NT2/D1 (cell line): ENCODE results near the gene FXYD3.

ENCODE experiments used
- DNase-seq: peaks from one replicate; pipeline ENCODE4 v3.0.0-alpha.2; 2011; ENCODE audit warnings: low read depth, low spot score
- H3K27me3 ChIP-seq: 2 replicates; pipeline ENCODE4 v1.6.0; 2011; ENCODE audit warnings: mild to moderate bottlenecking; ENCODE audit not compliant: insufficient read length, insufficient read depth
- H3K36me3 ChIP-seq: 2 replicates; pipeline ENCODE4 v1.6.1; 2011; ENCODE audit warnings: mild to moderate bottlenecking, low read length, mixed read lengths; ENCODE audit not compliant: insufficient read depth, insufficient read length
- H3K4me1 ChIP-seq: 2 replicates; pipeline ENCODE4 v1.5.1; 2011; ENCODE audit not compliant: insufficient read depth, insufficient read length
- H3K4me3 ChIP-seq: 2 replicates; pipeline ENCODE4 v1.5.1; 2011; ENCODE audit warnings: low read depth; ENCODE audit not compliant: insufficient read length
- H3K9ac ChIP-seq: 2 replicates; pipeline ENCODE4 v1.6.0; 2011; ENCODE audit warnings: low read depth; ENCODE audit not compliant: insufficient read length
- H3K9me3 ChIP-seq: 2 replicates; pipeline ENCODE4 v1.5.1; 2011; ENCODE audit warnings: mild to moderate bottlenecking, low read length; ENCODE audit not compliant: insufficient read depth
- SUZ12 ChIP-seq: IDR thresholded peaks from 2 replicates; pipeline ENCODE4 v1.6.1; 2011; ENCODE audit not compliant: insufficient read length, insufficient read depth; ENCODE audit errors: extremely low read depth
- YY1 ChIP-seq: IDR thresholded peaks from 2 replicates; pipeline ENCODE4 v1.6.1; 2011; ENCODE audit not compliant: insufficient read length, insufficient read depth
- ZNF274 ChIP-seq: IDR thresholded peaks from 2 replicates; pipeline ENCODE4 v1.6.1; 2011; ENCODE audit warnings: mild to moderate bottlenecking, low read depth, low read length

Gene FXYD3

DNA sequence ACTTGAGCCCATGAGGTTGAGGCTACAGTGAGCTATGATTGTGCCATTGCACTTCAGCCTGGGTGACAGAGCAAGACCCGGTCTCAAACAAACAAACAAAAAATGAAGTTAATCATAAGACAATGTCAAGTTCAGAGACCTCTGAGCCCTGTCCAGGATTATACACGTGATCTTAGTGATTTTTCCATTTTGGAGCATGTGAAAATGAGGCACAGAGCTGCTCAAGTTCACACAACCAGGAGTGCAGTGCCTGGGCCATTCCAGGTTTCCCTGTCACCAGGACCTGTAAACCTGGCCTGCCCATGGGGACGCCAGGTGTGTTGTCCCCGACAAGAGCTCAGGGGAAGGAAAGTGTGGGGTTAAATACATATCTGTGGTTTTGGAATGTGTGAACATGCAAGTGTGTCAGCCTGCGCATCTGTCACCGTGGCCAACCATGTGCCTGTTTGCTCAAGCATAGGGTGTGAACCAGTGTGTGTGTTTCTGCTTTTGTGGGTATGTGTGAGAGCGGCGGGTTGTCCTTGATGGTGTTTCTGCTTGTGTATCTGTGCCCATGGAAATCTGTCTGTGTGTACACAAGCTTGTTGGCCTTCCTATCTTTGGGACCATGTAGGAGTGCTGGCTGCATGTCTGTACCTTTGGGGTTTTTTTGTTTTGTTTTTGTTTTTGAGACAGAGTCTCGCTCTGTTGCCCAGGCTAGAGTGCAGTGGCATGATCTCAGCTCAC is 21.5 kb downstream of the FXYD3 start:
- peaks cover 17% of the 10 kb centered on the region for H3K27me3 ChIP-seq
- H3K9ac ChIP-seq = no peak overlapping the region
- H3K4me3 ChIP-seq = no peak overlapping the region
- peaks cover 8% of the 10 kb centered on the region for H3K4me1 ChIP-seq
- TF ChIP-seq SUZ12 (no peak), ZNF274 (no peak), YY1 (no peak)
- no peaks in the 10 kb centered on the region for H3K9me3 ChIP-seq
- no peak for DNase-seq
- no peaks in the 10 kb centered on the region for H3K36me3 ChIP-seq

GRCh38 chr19:35138305-35138892 is 22.8 kb downstream of the FXYD3 start, which contains the start of gene FXYD1:
FXYD1 (plus strand) TSS chr19:35138824; CDS start chr19:35140080, 1,256 bp downstream.
- TF ChIP-seq YY1 (no peak), ZNF274 (no peak), SUZ12 (no peak)
- Histone ChIP-seq H3K27me3 (peaks cover 25% of the 10 kb centered on the region), H3K4me1 (peaks cover 10% of the 10 kb centered on the region), H3K4me3 (no peak within 1 kb of the TSS), H3K9ac (peak within 1 kb of the TSS; percentile 26), H3K36me3 (no peaks in the 10 kb centered on the region), H3K9me3 (no peaks in the 10 kb centered on the region)
- no peak for DNase-seq

GRCh38 chr19:35140207-35140961 is 24.8 kb downstream of the FXYD3 start:
- no peak for DNase-seq
- Histone ChIP-seq H3K4me3 (no peak overlapping the region), H3K9ac (peak overlapping the region; percentile 2), H3K36me3 (no peaks in the 10 kb centered on the region), H3K4me1 (peaks cover 14% of the 10 kb centered on the region), H3K9me3 (no peaks in the 10 kb centered on the region), H3K27me3 (peaks cover 43% of the 10 kb centered on the region)
- TF ChIP-seq ZNF274 = no peak
- no peak for TF ChIP-seq YY1
- TF ChIP-seq SUZ12 = no peak

- DNase-seq = peak; percentile 63
- no peak overlapping the region for H3K4me3 ChIP-seq
- H3K4me1 ChIP-seq = peaks cover 12% of the 10 kb centered on the region
- H3K27me3 ChIP-seq = peaks cover 44% of the 10 kb centered on the region
- TF ChIP-seq SUZ12 (no peak), ZNF274 (no peak), YY1 (no peak)
- no peaks in the 10 kb centered on the region for H3K36me3 ChIP-seq
- no peak overlapping the region for H3K9ac ChIP-seq
- no peaks in the 10 kb centered on the region for H3K9me3 ChIP-seq
These were observed 25.6 kb downstream of the FXYD3 start for GRCh38 chr19:35140962-35141836.

- H3K9ac ChIP-seq = peak overlapping the region; percentile 44
- no peaks in the 10 kb centered on the region for H3K36me3 ChIP-seq
- no peaks in the 10 kb centered on the region for H3K9me3 ChIP-seq
- peaks cover 12% of the 10 kb centered on the region for H3K4me1 ChIP-seq
- H3K27me3 ChIP-seq = peaks cover 44% of the 10 kb centered on the region
- peak overlapping the region; percentile 36 for H3K4me3 ChIP-seq
- TF ChIP-seq ZNF274 (no peak), YY1 (no peak), SUZ12 (no peak)
- no peak for DNase-seq
These were observed 26.4 kb downstream of the FXYD3 start for GRCh38 chr19:35141837-35142605.

DNA sequence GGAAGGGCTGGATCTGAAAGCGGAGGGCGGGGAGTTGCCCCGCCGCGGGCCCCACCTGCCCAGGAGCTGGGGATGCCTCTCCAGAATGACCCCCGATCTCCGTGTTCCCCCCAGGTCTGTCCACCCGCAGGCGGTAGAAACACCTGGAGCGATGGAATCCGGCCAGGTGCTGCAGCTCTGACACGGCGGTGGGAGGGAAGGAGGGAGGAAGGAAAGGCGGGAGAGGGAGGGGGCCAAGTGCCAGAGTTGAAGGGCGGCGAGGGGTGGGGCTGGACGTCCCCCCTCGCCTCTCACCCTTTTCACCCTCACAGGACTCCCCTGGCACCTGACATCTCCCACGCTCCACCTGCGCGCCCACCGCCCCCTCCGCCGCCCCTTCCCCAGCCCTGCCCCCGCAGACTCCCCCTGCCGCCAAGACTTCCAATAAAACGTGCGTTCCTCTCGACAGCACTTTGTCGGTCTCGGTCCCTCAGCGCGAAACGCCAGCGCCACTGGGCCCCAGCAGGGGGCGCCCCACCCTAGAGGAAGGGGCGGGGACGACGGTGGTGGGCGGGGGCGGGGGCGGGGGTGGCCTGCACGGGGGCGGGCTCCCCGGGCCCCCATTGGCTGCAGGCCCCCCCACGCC is 27.1 kb downstream of the FXYD3 start:
- Histone ChIP-seq H3K27me3 (peaks cover 44% of the 10 kb centered on the region), H3K36me3 (no peaks in the 10 kb centered on the region), H3K4me1 (peaks cover 12% of the 10 kb centered on the region), H3K9me3 (no peaks in the 10 kb centered on the region), H3K4me3 (peak overlapping the region; percentile 36), H3K9ac (peak overlapping the region; percentile 44)
- DNase-seq = no peak
- no peak for TF ChIP-seq YY1
- no peak for TF ChIP-seq ZNF274
- TF ChIP-seq SUZ12 = no peak
